K562 (cell line): ENCODE data around the gene RERGL. TPM values are rescaled to one million over a fixed set of nuclear protein-coding genes. Genes with fewer than 3 reads are reported as not detected.

Experiments
- ATAC-seq: fragments of 200-7000 bp; cut with Tn5 transposase; 3 replicates; pipeline ENCODE4 v1.9.1; 2020; ENCODE audit warnings: moderate library complexity
- BruUV-seq: library from RNA; stranded (reverse); fragments of 400-500 nt; replicated peaks from 2 replicates; lab custom pipeline; 2021; lab: Mats Ljungman, UMichigan
- CTCF ChIA-PET: fragments of 300-600 bp; formaldehyde crosslinking; extraction: SDS; loops from one replicate; lab custom pipeline; 2021; ENCODE audit warnings: low intra/inter-chr PET ratio; lab: Yijun Ruan, JAX
- POLR2A ChIA-PET: fragments of 300-600, 350-650 bp; sonication (Branson Sonifier 250); formaldehyde crosslinking; extraction: SDS; loops from one replicate; lab custom pipeline; 2021; ENCODE audit warnings: antibody characterized with exemption, inconsistent platforms; lab: Yijun Ruan, JAX
- DNase-seq, 4 experiments: peaks; one replicate each; pipeline versions ENCODE4 v3.0.0 to v3.0.0-alpha.2; 2011 to 2018; ENCODE audit warnings: low spot score in 3 of 4, mixed read lengths in 3 of 4; ENCODE audit errors: extremely low read depth in 1 of 4
- FAIRE-seq: peaks from 2 replicates; lab custom pipeline; 2011; peaks lifted over from hg19 to GRCh38; lab: Jason Lieb, UNC
- H2AFZ ChIP-seq: 2 replicates; pipeline ENCODE4 v1.6.0; 2011; ENCODE audit warnings: low read depth, low read length, control low read depth, inconsistent platforms
- H3K27ac ChIP-seq: fragments of 200-600 bp; 3 replicates; pipeline ENCODE4 v1.8.0; 2011; ENCODE audit warnings: low read depth, mild to moderate bottlenecking, control low read depth, inconsistent platforms, low read length, moderate library complexity, mixed read lengths; ENCODE audit errors: extremely low read depth
- H3K27me3 ChIP-seq, 2 experiments: fragments of 300-600 bp in 1 of 2; 2 replicates in 1 of 2; 3 replicates in 1 of 2; pipeline versions ENCODE4 v1.6.0 to v1.8.0; 2011; ENCODE audit warnings: inconsistent platforms in 2 of 2, low read length in 2 of 2, mild to moderate bottlenecking in 1 of 2, mixed read lengths in 1 of 2, moderate library complexity in 1 of 2; ENCODE audit not compliant: control insufficient read depth in 2 of 2, insufficient read depth in 2 of 2
- H3K36me3 ChIP-seq: fragments of 300-600 bp; 3 replicates; pipeline ENCODE4 v1.8.0; 2011; ENCODE audit warnings: mild to moderate bottlenecking, low read length, inconsistent platforms; ENCODE audit not compliant: control insufficient read depth, insufficient read depth
- H3K4me1 ChIP-seq, 2 experiments: fragments of 200-600 bp in 1 of 2; replicated peaks in 1 of 2; 2 replicates in 1 of 2; 3 replicates in 1 of 2; pipeline versions ENCODE4 v1.5.1 to v1.8.0; 2011; ENCODE audit warnings: inconsistent platforms in 2 of 2, low read length in 2 of 2, mild to moderate bottlenecking in 1 of 2, mixed read lengths in 1 of 2, moderate library complexity in 1 of 2; ENCODE audit not compliant: control insufficient read depth in 2 of 2, insufficient read depth in 2 of 2
- H3K4me2 ChIP-seq: 2 replicates; pipeline ENCODE4 v1.6.1; 2011; ENCODE audit warnings: low read length, control low read depth, inconsistent platforms, mixed read lengths; ENCODE audit not compliant: insufficient read depth
- H3K4me3 ChIP-seq: fragments of 200-600 bp; sonication (generic), shearing (Covaris generic); 2 replicates; pipeline ENCODE4 v1.5.1; 2016; ENCODE audit warnings: control low read depth, inconsistent platforms
- H3K79me2 ChIP-seq: fragments of 200-600 bp; 3 replicates; pipeline ENCODE4 v1.8.0; 2011; ENCODE audit warnings: low read length, inconsistent platforms; ENCODE audit not compliant: control insufficient read depth, insufficient read depth
- H3K9ac ChIP-seq, 2 experiments: 2 replicates each; pipeline versions ENCODE4 v1.6.0 to v1.6.1; 2011; ENCODE audit warnings: low read depth in 2 of 2, low read length in 2 of 2, control low read depth in 1 of 2, inconsistent platforms in 1 of 2, mild to moderate bottlenecking in 1 of 2, mixed read lengths in 1 of 2; ENCODE audit not compliant: insufficient read depth in 1 of 2
- H3K9me1 ChIP-seq: one replicate; pipeline ENCODE4 v1.6.0; 2011; ENCODE audit warnings: inconsistent platforms, mild to moderate bottlenecking, low read length, moderate library complexity; ENCODE audit not compliant: control insufficient read depth, insufficient read depth
- H3K9me3 ChIP-seq: replicated peaks from 2 replicates; pipeline ENCODE4 v1.5.1; 2011; ENCODE audit warnings: low read depth, low read length, inconsistent platforms; ENCODE audit not compliant: control insufficient read depth, insufficient read depth
- H4K20me1 ChIP-seq: replicated peaks from 2 replicates; pipeline ENCODE4 v1.6.1; 2011; ENCODE audit warnings: low read length, inconsistent platforms, mixed read lengths; ENCODE audit not compliant: control insufficient read depth, insufficient read depth
- ARID4B ChIP-seq: sonication (generic); formaldehyde crosslinking; IDR thresholded peaks from 2 replicates; pipeline ENCODE4 v1.8.0; 2022; ENCODE audit warnings: mild to moderate bottlenecking, missing genetic modification reagents
- C11orf30 ChIP-seq: fragments of 450-650 bp; IDR thresholded peaks from 2 replicates; pipeline ENCODE4 v1.6.1; 2016; ENCODE audit warnings: low read depth, mild to moderate bottlenecking
- DDX20 ChIP-seq: fragments of 450-650 bp; IDR thresholded peaks from 2 replicates; pipeline ENCODE4 v1.6.1; 2016; ENCODE audit warnings: missing genetic modification characterization, low read depth, mild to moderate bottlenecking, missing compliant biosample characterization, moderate library complexity
- E2F5 ChIP-seq: sonication (generic); formaldehyde crosslinking; IDR thresholded peaks from 2 replicates; pipeline ENCODE4 v1.8.0; 2022; ENCODE audit warnings: mild to moderate bottlenecking, missing genetic modification reagents
- ID3 ChIP-seq, 2 experiments: fragments of 250-450 bp in 1 of 2; fragments of 450-650 bp in 1 of 2; sonication (Bioruptor Pico) in 1 of 2; IDR thresholded peaks; 2 replicates each; pipeline versions ENCODE4 v1.6.1 to v1.8.0; 2016 to 2021; ENCODE audit warnings: mild to moderate bottlenecking in 2 of 2, moderate library complexity in 2 of 2, missing compliant biosample characterization in 1 of 2, missing genetic modification characterization in 1 of 2
- KDM1A ChIP-seq, 2 experiments: fragments of 450-650 bp; IDR thresholded peaks; 2 replicates each; pipeline ENCODE4 v1.6.1; 2016; ENCODE audit warnings: mild to moderate bottlenecking in 2 of 2
- MAFG ChIP-seq: fragments of 450-650 bp; conservative IDR thresholded peaks from 2 replicates; pipeline ENCODE4 v1.6.1; 2016; ENCODE audit warnings: missing genetic modification characterization, missing compliant biosample characterization
- POLR3A ChIP-seq: IDR thresholded peaks from 2 replicates; pipeline ENCODE4 v1.6.1; 2011; ENCODE audit warnings: borderline replicate concordance, mild to moderate bottlenecking, moderate library complexity; ENCODE audit not compliant: insufficient read length, insufficient read depth; ENCODE audit errors: extremely low read depth
- RNF2 ChIP-seq: sonication (generic); IDR thresholded peaks from 2 replicates; pipeline ENCODE4 v1.6.1; 2016
- SLC30A9 ChIP-seq: fragments of 250-450 bp; sonication (Bioruptor Pico); IDR thresholded peaks from 2 replicates; pipeline ENCODE4 v1.8.0; 2022; ENCODE audit warnings: mild to moderate bottlenecking, moderate library complexity
- TCF15 ChIP-seq: fragments of 250-450 bp; sonication (Bioruptor Pico); IDR thresholded peaks from 2 replicates; pipeline ENCODE4 v1.8.0; 2022; ENCODE audit warnings: moderate library complexity, mild to moderate bottlenecking, inconsistent platforms
- U2AF1 ChIP-seq: fragments of 200-400 bp; formaldehyde crosslinking; optimal IDR thresholded peaks from 2 replicates; pipeline ENCODE3; 2017; ENCODE audit warnings: mild to moderate bottlenecking, low read depth, low read length, moderate library complexity
- ZFPM2 ChIP-seq: fragments of 250-450 bp; sonication (Bioruptor Pico); IDR thresholded peaks from 2 replicates; pipeline ENCODE4 v1.5.1; 2022; ENCODE audit warnings: mild to moderate bottlenecking
- ZNF282 ChIP-seq: sonication (generic); formaldehyde crosslinking; IDR thresholded peaks from 2 replicates; pipeline ENCODE4 v1.8.1; 2023; ENCODE audit warnings: missing genetic modification reagents
- ZNF589 ChIP-seq: fragments of 200-800 bp; sonication (Bioruptor generic); IDR thresholded peaks from 2 replicates; pipeline ENCODE4 v1.6.1; 2016; ENCODE audit warnings: low read depth, missing genetic modification characterization, missing compliant biosample characterization
- ZNF695 ChIP-seq: fragments of 450-650 bp; formaldehyde crosslinking; IDR thresholded peaks from 2 replicates; pipeline ENCODE4 v1.4.0; 2020; ENCODE audit warnings: mild to moderate bottlenecking, moderate library complexity
- ZNF696 ChIP-seq: fragments of 250-450 bp; sonication (Bioruptor Pico); conservative IDR thresholded peaks from 2 replicates; pipeline ENCODE4 v1.4.0; 2020; ENCODE audit warnings: mild to moderate bottlenecking, moderate library complexity
- WGBS: fragments of 100-300 bp; shearing (Covaris generic); methylation state at CpG from one replicate; pipeline ENCODE4 v1.1.6; 2016; ENCODE audit warnings: low coverage, mixed read lengths; ENCODE audit not compliant: insufficient coverage; ENCODE audit errors: missing lambda C conversion rate; 5-methylcytosine and 5-hydroxymethylcytosine counted together
- in situ Hi-C: fragments of 300-500 bp; cut with MboI; formaldehyde crosslinking; loops from 4 replicates; pipeline ENCODE4 v1.15.0; 2018; ENCODE audit warnings: inconsistent platforms, mixed read lengths
- intact Hi-C: fragments of 100-400 bp; cut with micrococcal nuclease; formaldehyde crosslinking; loops from 2 replicates; pipeline ENCODE4 v1.14.2; 2022
- polyA plus RNA-seq, 8 experiments: library from polyadenylated mRNA; depleted of rRNA in 4 of 8; stranded (reverse) in 5 of 8; unstranded in 3 of 8; fragments of >200 nt; fragmentation: Nextera tagmentation in 2 of 8; fragmentation: Illumina TruSeq in 1 of 8; extraction: Ambion mirVana in 2 of 8; extraction: Trizol in 1 of 8; gene quantifications; 2 replicates each; pipeline versions ENCODE4 v1.2.1 to v1.2.3, GENCODE V29; 2011 to 2014; ENCODE audit warnings: inconsistent platforms in 1 of 8, missing spikeins in 1 of 8
- total RNA-seq, 7 experiments: library from RNA; depleted of rRNA in 6 of 7; stranded (reverse); fragments of >200 nt in 6 of 7; fragmentation: Illumina TruSeq in 2 of 7; extraction: Trizol in 2 of 7; gene quantifications; 2 replicates each; pipeline versions ENCODE4 v1.2.1 to v1.2.3, GENCODE V29; 2011 to 2021; ENCODE audit warnings: low replicate concordance in 1 of 7

The RERGL gene
- total and polyA plus RNA-seq, 9 of the 15 experiments (the other 6 are each of a cell fraction or from before 2014, with no cell fraction given) = 0.11 TPM; not detected in 8

- no peak for FAIRE-seq
- TF ChIP-seq E2F5 (CRISPR knock-in tag) (no peak), SLC30A9 (no peak), TCF15 (CRISPR knock-in tag) (no peak), ARID4B (no peak), ZNF696 (CRISPR knock-in tag) (no peak), KDM1A (IDR thresholded peaks at IDR 0.05) (no peak), POLR3A (no peak), MAFG (no peak), ZNF282 (CRISPR knock-in tag) (no peak), RNF2 (no peak), U2AF1 (no peak), C11orf30 (no peak), ID3 (CRISPR knock-in tag; IDR thresholded peaks at IDR 0.05) (no peak), ID3 (tag; IDR thresholded peaks at IDR 0.05) (no peak), ZNF589 (CRISPR knock-in tag) (no peak), ZNF695 (CRISPR knock-in tag) (no peak), DDX20 (tag) (no peak), ZFPM2 (no peak)
Measured at GRCh38 chr12:18101043-18101442, 11.1 kb upstream of the RERGL start.

More at GRCh38 chr12:18101043-18101442, 11.1 kb upstream of the RERGL start:
- Histone ChIP-seq H3K27me3 (no peaks in the 10 kb centered on the region), H3K36me3 (no peaks in the 10 kb centered on the region), H3K9ac (no peak overlapping the region), H2AFZ (no peak overlapping the region), H3K4me2 (no peak overlapping the region), H3K9me1 (no peaks in the 10 kb centered on the region), H4K20me1 (no peaks in the 10 kb centered on the region), H3K4me1 (no peaks in the 10 kb centered on the region), H3K79me2 (no peaks in the 10 kb centered on the region), H3K4me3 (no peak overlapping the region), H3K27ac (no peak overlapping the region), H3K9me3 (peaks cover 9% of the 10 kb centered on the region)
- WGBS = 6% methylated on average over 2 of the region's 2 CpGs
- BruUV-seq = no TSS peak
- no peak for ATAC-seq
- in situ Hi-C loops = no loop called here
- CTCF ChIA-PET = no interaction called here
- POLR2A ChIA-PET = no interaction called here
- intact Hi-C loops = no loop called here
- no peak for DNase-seq
